K562 (cell line): Measurements from ENCODE around the gene LY6G5B. TPM values are rescaled to one million over a fixed set of nuclear protein-coding genes. Genes with fewer than 3 reads are reported as not detected.

ENCODE experiments used
- ATAC-seq: fragments of 200-7000 bp; cut with Tn5 transposase; 3 replicates; pipeline ENCODE4 v1.9.1; 2020; ENCODE audit warnings: moderate library complexity
- BruUV-seq: library from RNA; stranded (reverse); fragments of 400-500 nt; replicated peaks from 2 replicates; lab custom pipeline; 2021; lab: Mats Ljungman, UMichigan
- CTCF ChIA-PET: fragments of 300-600 bp; formaldehyde crosslinking; extraction: SDS; loops from one replicate; lab custom pipeline; 2021; ENCODE audit warnings: low intra/inter-chr PET ratio; lab: Yijun Ruan, JAX
- POLR2A ChIA-PET: fragments of 300-600, 350-650 bp; sonication (Branson Sonifier 250); formaldehyde crosslinking; extraction: SDS; loops from one replicate; lab custom pipeline; 2021; ENCODE audit warnings: antibody characterized with exemption, inconsistent platforms; lab: Yijun Ruan, JAX
- DNase-seq, 4 experiments: peaks; one replicate each; pipeline versions ENCODE4 v3.0.0 to v3.0.0-alpha.2; 2011 to 2018; ENCODE audit warnings: low spot score in 3 of 4, mixed read lengths in 3 of 4; ENCODE audit errors: extremely low read depth in 1 of 4
- FAIRE-seq: peaks from 2 replicates; lab custom pipeline; 2011; peaks lifted over from hg19 to GRCh38; lab: Jason Lieb, UNC
- H2AFZ ChIP-seq: 2 replicates; pipeline ENCODE4 v1.6.0; 2011; ENCODE audit warnings: low read depth, low read length, control low read depth, inconsistent platforms
- H3K27ac ChIP-seq: fragments of 200-600 bp; 3 replicates; pipeline ENCODE4 v1.8.0; 2011; ENCODE audit warnings: low read depth, mild to moderate bottlenecking, control low read depth, inconsistent platforms, low read length, moderate library complexity, mixed read lengths; ENCODE audit errors: extremely low read depth
- H3K27me3 ChIP-seq, 2 experiments: fragments of 300-600 bp in 1 of 2; 2 replicates in 1 of 2; 3 replicates in 1 of 2; pipeline versions ENCODE4 v1.6.0 to v1.8.0; 2011; ENCODE audit warnings: inconsistent platforms in 2 of 2, low read length in 2 of 2, mild to moderate bottlenecking in 1 of 2, mixed read lengths in 1 of 2, moderate library complexity in 1 of 2; ENCODE audit not compliant: control insufficient read depth in 2 of 2, insufficient read depth in 2 of 2
- H3K36me3 ChIP-seq: fragments of 300-600 bp; 3 replicates; pipeline ENCODE4 v1.8.0; 2011; ENCODE audit warnings: mild to moderate bottlenecking, low read length, inconsistent platforms; ENCODE audit not compliant: control insufficient read depth, insufficient read depth
- H3K4me1 ChIP-seq, 2 experiments: fragments of 200-600 bp in 1 of 2; replicated peaks in 1 of 2; 2 replicates in 1 of 2; 3 replicates in 1 of 2; pipeline versions ENCODE4 v1.5.1 to v1.8.0; 2011; ENCODE audit warnings: inconsistent platforms in 2 of 2, low read length in 2 of 2, mild to moderate bottlenecking in 1 of 2, mixed read lengths in 1 of 2, moderate library complexity in 1 of 2; ENCODE audit not compliant: control insufficient read depth in 2 of 2, insufficient read depth in 2 of 2
- H3K4me2 ChIP-seq: 2 replicates; pipeline ENCODE4 v1.6.1; 2011; ENCODE audit warnings: low read length, control low read depth, inconsistent platforms, mixed read lengths; ENCODE audit not compliant: insufficient read depth
- H3K4me3 ChIP-seq: fragments of 200-600 bp; sonication (generic), shearing (Covaris generic); 2 replicates; pipeline ENCODE4 v1.5.1; 2016; ENCODE audit warnings: control low read depth, inconsistent platforms
- H3K79me2 ChIP-seq: fragments of 200-600 bp; 3 replicates; pipeline ENCODE4 v1.8.0; 2011; ENCODE audit warnings: low read length, inconsistent platforms; ENCODE audit not compliant: control insufficient read depth, insufficient read depth
- H3K9ac ChIP-seq, 2 experiments: 2 replicates each; pipeline versions ENCODE4 v1.6.0 to v1.6.1; 2011; ENCODE audit warnings: low read depth in 2 of 2, low read length in 2 of 2, control low read depth in 1 of 2, inconsistent platforms in 1 of 2, mild to moderate bottlenecking in 1 of 2, mixed read lengths in 1 of 2; ENCODE audit not compliant: insufficient read depth in 1 of 2
- H3K9me1 ChIP-seq: one replicate; pipeline ENCODE4 v1.6.0; 2011; ENCODE audit warnings: inconsistent platforms, mild to moderate bottlenecking, low read length, moderate library complexity; ENCODE audit not compliant: control insufficient read depth, insufficient read depth
- H3K9me3 ChIP-seq: replicated peaks from 2 replicates; pipeline ENCODE4 v1.5.1; 2011; ENCODE audit warnings: low read depth, low read length, inconsistent platforms; ENCODE audit not compliant: control insufficient read depth, insufficient read depth
- H4K20me1 ChIP-seq: replicated peaks from 2 replicates; pipeline ENCODE4 v1.6.1; 2011; ENCODE audit warnings: low read length, inconsistent platforms, mixed read lengths; ENCODE audit not compliant: control insufficient read depth, insufficient read depth
- FOXK1 ChIP-seq: sonication (generic); formaldehyde crosslinking; IDR thresholded peaks from 2 replicates; pipeline ENCODE4 v1.8.0; 2022; ENCODE audit warnings: missing genetic modification reagents, mild to moderate bottlenecking, borderline replicate concordance
- KAT2B ChIP-seq: IDR thresholded peaks from one replicate; pipeline ENCODE4 v1.6.1; 2012; ENCODE audit warnings: low read depth, mild to moderate bottlenecking, control low read depth, inconsistent platforms, low read length, moderate library complexity
- MCM5 ChIP-seq: fragments of 450-650 bp; IDR thresholded peaks from 2 replicates; pipeline ENCODE4 v1.6.1; 2016; ENCODE audit warnings: low read depth
- MEF2D ChIP-seq: conservative IDR thresholded peaks from 2 replicates; pipeline ENCODE4 v1.6.1; 2016; ENCODE audit warnings: low read depth, missing genetic modification characterization, missing compliant biosample characterization
- NR2C1 ChIP-seq, 2 experiments: fragments of 450-650 bp; IDR thresholded peaks; 2 replicates each; pipeline ENCODE4 v1.6.1; 2017; ENCODE audit warnings: mild to moderate bottlenecking in 2 of 2, antibody characterized with exemption in 1 of 2, inconsistent platforms in 1 of 2, missing compliant biosample characterization in 1 of 2, missing genetic modification characterization in 1 of 2
- POLR2AphosphoS5 ChIP-seq: IDR thresholded peaks from 2 replicates; pipeline ENCODE4 v1.6.1; 2011; ENCODE audit warnings: mild to moderate bottlenecking, low read depth, low read length, moderate library complexity; ENCODE audit not compliant: control insufficient read depth, insufficient read depth
- RBFOX2 ChIP-seq: fragments of 200-400 bp; formaldehyde crosslinking; IDR thresholded peaks from 2 replicates; pipeline ENCODE4 v1.6.1; 2017; ENCODE audit warnings: low read depth, mild to moderate bottlenecking, low read length, moderate library complexity
- ZC3H8 ChIP-seq: fragments of 450-650 bp; IDR thresholded peaks from 2 replicates; pipeline ENCODE4 v1.6.1; 2017
- ZNF324 ChIP-seq: fragments of 250-450 bp; sonication (Bioruptor Pico); IDR thresholded peaks from 2 replicates; pipeline ENCODE4 v1.4.0; 2020; ENCODE audit warnings: mild to moderate bottlenecking
- WGBS: fragments of 100-300 bp; shearing (Covaris generic); methylation state at CpG from one replicate; pipeline ENCODE4 v1.1.6; 2016; ENCODE audit warnings: low coverage, mixed read lengths; ENCODE audit not compliant: insufficient coverage; ENCODE audit errors: missing lambda C conversion rate; 5-methylcytosine and 5-hydroxymethylcytosine counted together
- in situ Hi-C: fragments of 300-500 bp; cut with MboI; formaldehyde crosslinking; loops from 4 replicates; pipeline ENCODE4 v1.15.0; 2018; ENCODE audit warnings: inconsistent platforms, mixed read lengths
- intact Hi-C: fragments of 100-400 bp; cut with micrococcal nuclease; formaldehyde crosslinking; loops from 2 replicates; pipeline ENCODE4 v1.14.2; 2022
- polyA plus RNA-seq, 8 experiments: library from polyadenylated mRNA; depleted of rRNA in 4 of 8; stranded (reverse) in 5 of 8; unstranded in 3 of 8; fragments of >200 nt; fragmentation: Nextera tagmentation in 2 of 8; fragmentation: Illumina TruSeq in 1 of 8; extraction: Ambion mirVana in 2 of 8; extraction: Trizol in 1 of 8; gene quantifications; 2 replicates each; pipeline versions ENCODE4 v1.2.1 to v1.2.3, GENCODE V29; 2011 to 2014; ENCODE audit warnings: inconsistent platforms in 1 of 8, missing spikeins in 1 of 8
- total RNA-seq, 7 experiments: library from RNA; depleted of rRNA in 6 of 7; stranded (reverse); fragments of >200 nt in 6 of 7; fragmentation: Illumina TruSeq in 2 of 7; extraction: Trizol in 2 of 7; gene quantifications; 2 replicates each; pipeline versions ENCODE4 v1.2.1 to v1.2.3, GENCODE V29; 2011 to 2021; ENCODE audit warnings: low replicate concordance in 1 of 7
- TF ChIP-seq, protein P1 (sequence below): IDR thresholded peaks from 2 replicates; pipeline ENCODE4 v1.6.1; 2014; ENCODE audit warnings: antibody characterized with exemption
- TF ChIP-seq, protein P2 (sequence below), 2 experiments: fragments of 250-450 bp in 1 of 2; fragments of 450-650 bp in 1 of 2; sonication (Bioruptor Pico) in 1 of 2; IDR thresholded peaks; 2 replicates each; pipeline versions ENCODE4 v1.6.1 to v1.8.0; 2016 to 2021; ENCODE audit warnings: mild to moderate bottlenecking in 2 of 2, moderate library complexity in 2 of 2, missing compliant biosample characterization in 1 of 2, missing genetic modification characterization in 1 of 2
- TF ChIP-seq, protein P3 (sequence below), 2 experiments: IDR thresholded peaks in 1 of 2; conservative IDR thresholded peaks in 1 of 2; 2 replicates each; pipeline ENCODE4 v1.6.1; 2016; ENCODE audit warnings: low read depth in 2 of 2, mild to moderate bottlenecking in 1 of 2, missing compliant biosample characterization in 1 of 2, missing genetic modification characterization in 1 of 2, moderate library complexity in 1 of 2
- TF ChIP-seq, protein P4 (sequence below): sonication (generic); formaldehyde crosslinking; IDR thresholded peaks from 2 replicates; pipeline ENCODE4 v1.8.0; 2023; ENCODE audit warnings: mild to moderate bottlenecking, missing genetic modification reagents

The LY6G5B gene
- total and polyA plus RNA-seq, 9 of the 15 experiments (the other 6 are each of a cell fraction or from before 2014, with no cell fraction given): 6.0 to 27.0 (median 7.5) TPM

DNA sequence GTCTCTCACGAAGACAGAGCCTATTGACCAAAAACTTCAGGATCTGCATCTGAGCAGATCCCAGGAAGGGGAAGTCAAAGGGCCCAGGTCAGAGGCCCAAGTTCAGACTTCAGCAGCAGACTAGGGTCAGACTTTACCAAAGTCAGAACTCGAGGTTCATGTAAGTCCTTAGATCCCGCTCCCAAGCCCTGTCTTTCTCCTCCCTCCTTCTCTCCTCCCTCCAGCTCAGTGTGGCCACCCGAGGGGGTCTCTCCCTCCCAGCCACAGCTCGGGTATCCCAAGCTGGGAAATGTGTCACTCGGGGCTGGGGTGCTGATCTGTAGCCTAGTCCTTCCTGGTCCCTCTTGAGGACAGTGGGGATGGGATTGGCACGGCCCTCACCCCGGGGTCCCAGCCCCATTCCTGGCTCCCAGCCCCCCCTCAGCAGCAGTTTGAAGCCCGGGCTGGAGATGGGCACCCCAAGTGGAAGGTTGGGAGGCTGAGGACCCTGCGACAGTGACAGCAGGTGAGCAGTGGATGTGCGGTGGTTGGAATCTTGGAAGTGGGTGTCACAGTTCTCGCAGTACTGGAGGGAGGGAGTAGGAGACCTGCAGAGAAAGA, 7.6 kb upstream of the LY6G5B start:
- 84% methylated on average over 12 of the region's 12 CpGs for WGBS
- peak overlapping the region; percentile 3; the same call in 1 of the 3 replicates for H3K27ac ChIP-seq
- BruUV-seq: no TSS peak
- H3K27me3 ChIP-seq: no peaks in the 10 kb centered on the region
- DNase-seq (no peak), ATAC-seq (no peak), FAIRE-seq (no peak)
- H3K79me2 ChIP-seq: peaks cover 90% of the 10 kb centered on the region
- in situ Hi-C loops: loop anchor here (5.0 kb wide), 2 partner anchors 115 to 200 kb away; partner anchors contain the start of genes ATP6V1G2, NEU1 and NFKBIL1
- no peaks in the 10 kb centered on the region for H3K9me3 ChIP-seq
- H3K4me1 ChIP-seq: peaks cover 50 to 68% of the 10 kb centered on the region in 2 experiments
- CTCF ChIA-PET: interaction anchor here (0.9 kb wide), 1 partner anchor 28 kb away, joined by 3 read pairs; no protein-coding TSS in a partner anchor
- H3K9me1 ChIP-seq: no peaks in the 10 kb centered on the region
- 0 out of 2 replicates have a peak overlapping the region, but pooled peaks have one; percentile 2 for H3K4me2 ChIP-seq
- intact Hi-C loops: loop anchor here (10.0 kb wide), 1 partner anchor 513 kb away; the partner anchor contains the start of genes AGPAT1 and RNF5
- H3K4me3 ChIP-seq: no peak overlapping the region
- POLR2A ChIA-PET: interaction anchor here (0.6 to 9.8 kb wide), 23 partner anchors 8 to 201 kb away, joined by 3 to 267 read pairs (median 12); partner anchors contain the start of genes ABHD16A, APOM, BAG6 and CLIC1
- peaks cover 53% of the 10 kb centered on the region for H3K36me3 ChIP-seq
- no peak overlapping the region for H2AFZ ChIP-seq
- peak overlapping the region; percentile 7 to 72; a peak in 2 of 4 replicates for H3K9ac ChIP-seq
- peaks cover 8% of the 10 kb centered on the region; the same call in 1 of the 2 replicates for H4K20me1 ChIP-seq
- TF ChIP-seq, protein P1, sequence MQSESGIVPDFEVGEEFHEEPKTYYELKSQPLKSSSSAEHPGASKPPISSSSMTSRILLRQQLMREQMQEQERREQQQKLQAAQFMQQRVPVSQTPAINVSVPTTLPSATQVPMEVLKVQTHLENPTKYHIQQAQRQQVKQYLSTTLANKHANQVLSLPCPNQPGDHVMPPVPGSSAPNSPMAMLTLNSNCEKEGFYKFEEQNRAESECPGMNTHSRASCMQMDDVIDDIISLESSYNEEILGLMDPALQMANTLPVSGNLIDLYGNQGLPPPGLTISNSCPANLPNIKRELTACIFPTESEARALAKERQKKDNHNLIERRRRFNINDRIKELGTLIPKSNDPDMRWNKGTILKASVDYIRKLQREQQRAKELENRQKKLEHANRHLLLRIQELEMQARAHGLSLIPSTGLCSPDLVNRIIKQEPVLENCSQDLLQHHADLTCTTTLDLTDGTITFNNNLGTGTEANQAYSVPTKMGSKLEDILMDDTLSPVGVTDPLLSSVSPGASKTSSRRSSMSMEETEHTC: no peak
- TF ChIP-seq NR2C1 (IDR thresholded peaks at IDR 0.05): no peak
- peak; percentile 55; the same call in 1 of the 2 replicates for TF ChIP-seq NR2C1 (tag; IDR thresholded peaks at IDR 0.05)
- TF ChIP-seq ZC3H8: no peak
- TF ChIP-seq KAT2B: no peak
- TF ChIP-seq MEF2D: no peak
- TF ChIP-seq POLR2AphosphoS5: peak; percentile 9; the same call in 1 of the 2 replicates
- TF ChIP-seq, protein P2, sequence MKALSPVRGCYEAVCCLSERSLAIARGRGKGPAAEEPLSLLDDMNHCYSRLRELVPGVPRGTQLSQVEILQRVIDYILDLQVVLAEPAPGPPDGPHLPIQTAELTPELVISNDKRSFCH (CRISPR knock-in tag; IDR thresholded peaks at IDR 0.05): no peak
- TF ChIP-seq, protein P2 (tag; IDR thresholded peaks at IDR 0.05): 0 out of 2 replicates have a peak, but pooled peaks have one; percentile 37
- 0 out of 2 replicates have a peak, but pooled peaks have one; percentile 10 for TF ChIP-seq FOXK1
- no peak for TF ChIP-seq ZNF324 (CRISPR knock-in tag)
- TF ChIP-seq, protein P3, sequence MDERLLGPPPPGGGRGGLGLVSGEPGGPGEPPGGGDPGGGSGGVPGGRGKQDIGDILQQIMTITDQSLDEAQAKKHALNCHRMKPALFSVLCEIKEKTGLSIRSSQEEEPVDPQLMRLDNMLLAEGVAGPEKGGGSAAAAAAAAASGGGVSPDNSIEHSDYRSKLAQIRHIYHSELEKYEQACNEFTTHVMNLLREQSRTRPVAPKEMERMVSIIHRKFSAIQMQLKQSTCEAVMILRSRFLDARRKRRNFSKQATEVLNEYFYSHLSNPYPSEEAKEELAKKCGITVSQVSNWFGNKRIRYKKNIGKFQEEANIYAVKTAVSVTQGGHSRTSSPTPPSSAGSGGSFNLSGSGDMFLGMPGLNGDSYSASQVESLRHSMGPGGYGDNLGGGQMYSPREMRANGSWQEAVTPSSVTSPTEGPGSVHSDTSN (CRISPR knock-in tag; IDR thresholded peaks at IDR 0.05; ENCODE audit: low read depth): no peak
- TF ChIP-seq, protein P3 (tag; conservative IDR thresholded peaks at IDR 0.05; ENCODE audit: low read depth): no peak
- TF ChIP-seq MCM5: no peak
- TF ChIP-seq, protein P4, sequence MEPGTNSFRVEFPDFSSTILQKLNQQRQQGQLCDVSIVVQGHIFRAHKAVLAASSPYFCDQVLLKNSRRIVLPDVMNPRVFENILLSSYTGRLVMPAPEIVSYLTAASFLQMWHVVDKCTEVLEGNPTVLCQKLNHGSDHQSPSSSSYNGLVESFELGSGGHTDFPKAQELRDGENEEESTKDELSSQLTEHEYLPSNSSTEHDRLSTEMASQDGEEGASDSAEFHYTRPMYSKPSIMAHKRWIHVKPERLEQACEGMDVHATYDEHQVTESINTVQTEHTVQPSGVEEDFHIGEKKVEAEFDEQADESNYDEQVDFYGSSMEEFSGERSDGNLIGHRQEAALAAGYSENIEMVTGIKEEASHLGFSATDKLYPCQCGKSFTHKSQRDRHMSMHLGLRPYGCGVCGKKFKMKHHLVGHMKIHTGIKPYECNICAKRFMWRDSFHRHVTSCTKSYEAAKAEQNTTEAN (CRISPR knock-in tag): 0 out of 2 replicates have a peak, but pooled peaks have one; percentile 8
- peak; percentile 67 for TF ChIP-seq RBFOX2
